HG03097 (cell line): ENCODE measurements around the gene RRM1.
"Not testable (repeated sequence)": the region's sequence is repeated elsewhere in the genome, so short reads cannot be mapped to it uniquely, and the experiment has no call there.

Experiments
- ATAC-seq: cut with Tn5 transposase; IDR thresholded peaks from one replicate; pipeline ENCODE4 v1.9.1; 2021; ENCODE audit not compliant: unreplicated experiment, low FRiP score

The RRM1 gene

GRCh38 chr11:4130219-4130618 is 35.6 kb downstream of the RRM1 start:
- not testable (repeated sequence) for ATAC-seq

GRCh38 chr11:4134806-4135205 is 40.2 kb downstream of the RRM1 start:
- ATAC-seq = no peak

- no peak for ATAC-seq
Observed at GRCh38 chr11:4138497-4138896, 43.9 kb downstream of the RRM1 start.

GRCh38 chr11:4140067-4140636 is 45.6 kb downstream of the RRM1 start:
- no peak for ATAC-seq

- no peak for ATAC-seq
Observed at GRCh38 chr11:4146070-4146771, 51.6 kb downstream of the RRM1 start.

GRCh38 chr11:4146772-4147098 is 52.1 kb downstream of the RRM1 start:
- ATAC-seq = no peak

- no peak for ATAC-seq
Observed at GRCh38 chr11:4154503-4154902, 59.9 kb downstream of the RRM1 start.

GRCh38 chr11:4156571-4156970 is 62.0 kb downstream of the RRM1 start:
- ATAC-seq = no peak

- not testable (repeated sequence) for ATAC-seq
Observed at GRCh38 chr11:4158818-4159217, 64.2 kb downstream of the RRM1 start.

GRCh38 chr11:4161305-4161704 is 66.7 kb downstream of the RRM1 start:
- no peak for ATAC-seq

- no peak for ATAC-seq
Observed at GRCh38 chr11:4164884-4165590, 70.4 kb downstream of the RRM1 start.

- ATAC-seq = no peak
Observed at GRCh38 chr11:4167292-4167691, 72.7 kb downstream of the RRM1 start.

GRCh38 chr11:4167758-4168157 is 73.2 kb downstream of the RRM1 start:
- ATAC-seq = no peak

- ATAC-seq = not testable (repeated sequence)
Observed at GRCh38 chr11:4175620-4176350, 81.2 kb downstream of the RRM1 start.

- no peak for ATAC-seq
Observed at GRCh38 chr11:4178813-4179662, 84.4 kb downstream of the RRM1 start.

- ATAC-seq = no peak
Observed at GRCh38 chr11:4180441-4181183, 86.0 kb downstream of the RRM1 start.

GRCh38 chr11:4181782-4182721 is 87.5 kb downstream of the RRM1 start:
- ATAC-seq = no peak

- ATAC-seq = no peak
Observed at GRCh38 chr11:4183410-4184057, 88.9 kb downstream of the RRM1 start.
